ENCODE data around the gene EXOC4.

Gene EXOC4

GRCh38 chr7:133921635-133922182, 668.8 kb downstream of the EXOC4 start:
- TF ChIP-seq, protein P1, sequence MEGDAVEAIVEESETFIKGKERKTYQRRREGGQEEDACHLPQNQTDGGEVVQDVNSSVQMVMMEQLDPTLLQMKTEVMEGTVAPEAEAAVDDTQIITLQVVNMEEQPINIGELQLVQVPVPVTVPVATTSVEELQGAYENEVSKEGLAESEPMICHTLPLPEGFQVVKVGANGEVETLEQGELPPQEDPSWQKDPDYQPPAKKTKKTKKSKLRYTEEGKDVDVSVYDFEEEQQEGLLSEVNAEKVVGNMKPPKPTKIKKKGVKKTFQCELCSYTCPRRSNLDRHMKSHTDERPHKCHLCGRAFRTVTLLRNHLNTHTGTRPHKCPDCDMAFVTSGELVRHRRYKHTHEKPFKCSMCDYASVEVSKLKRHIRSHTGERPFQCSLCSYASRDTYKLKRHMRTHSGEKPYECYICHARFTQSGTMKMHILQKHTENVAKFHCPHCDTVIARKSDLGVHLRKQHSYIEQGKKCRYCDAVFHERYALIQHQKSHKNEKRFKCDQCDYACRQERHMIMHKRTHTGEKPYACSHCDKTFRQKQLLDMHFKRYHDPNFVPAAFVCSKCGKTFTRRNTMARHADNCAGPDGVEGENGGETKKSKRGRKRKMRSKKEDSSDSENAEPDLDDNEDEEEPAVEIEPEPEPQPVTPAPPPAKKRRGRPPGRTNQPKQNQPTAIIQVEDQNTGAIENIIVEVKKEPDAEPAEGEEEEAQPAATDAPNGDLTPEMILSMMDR (IDR thresholded peaks at IDR 0.05; ENCODE audit: low read length, missing control alignments): no peak
- H3K4me3 ChIP-seq (replicated peaks; ENCODE audit: low read depth, low read length): no peak overlapping the region
- DNase-seq (ENCODE audit: low read depth): no peak

- H3K4me3 ChIP-seq (replicated peaks; ENCODE audit: low read depth, low read length): no peak overlapping the region
- TF ChIP-seq, protein P1 (IDR thresholded peaks at IDR 0.05; ENCODE audit: low read length, missing control alignments): no peak
- DNase-seq (ENCODE audit: low read depth): no peak
Measured at GRCh38 chr7:133923974-133924373, 671.1 kb downstream of the EXOC4 start.

DNA sequence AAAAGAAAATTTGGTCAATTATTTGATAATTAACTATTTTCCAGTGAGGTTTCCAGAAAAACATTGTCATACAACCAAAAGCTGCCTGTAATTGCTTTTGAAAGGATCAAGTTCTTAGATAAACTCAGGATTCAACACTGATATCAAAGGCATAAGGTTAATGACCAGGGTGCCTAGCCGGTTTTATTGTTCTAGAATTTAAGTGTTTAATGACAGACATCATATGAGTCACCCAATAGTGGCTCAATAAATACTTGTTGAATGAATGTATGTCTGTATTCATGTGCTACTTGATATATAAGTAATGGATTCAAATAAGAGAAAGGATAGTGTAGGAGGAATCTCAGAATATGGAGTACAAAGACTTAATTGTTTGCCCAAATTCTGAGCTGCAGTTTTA, 678.2 kb downstream of the EXOC4 start:
- TF ChIP-seq, protein P1 (IDR thresholded peaks at IDR 0.05; ENCODE audit: low read length, missing control alignments): no peak
- no peak overlapping the region for H3K4me3 ChIP-seq (replicated peaks; ENCODE audit: low read depth, low read length)
- no peak for DNase-seq (ENCODE audit: low read depth)

- TF ChIP-seq, protein P1 (IDR thresholded peaks at IDR 0.05; ENCODE audit: low read length, missing control alignments): no peak
- no peak overlapping the region for H3K4me3 ChIP-seq (replicated peaks; ENCODE audit: low read depth, low read length)
- peak; percentile 7 for DNase-seq (ENCODE audit: low read depth)
Measured at GRCh38 chr7:133932591-133932990, 679.7 kb downstream of the EXOC4 start.

DNA sequence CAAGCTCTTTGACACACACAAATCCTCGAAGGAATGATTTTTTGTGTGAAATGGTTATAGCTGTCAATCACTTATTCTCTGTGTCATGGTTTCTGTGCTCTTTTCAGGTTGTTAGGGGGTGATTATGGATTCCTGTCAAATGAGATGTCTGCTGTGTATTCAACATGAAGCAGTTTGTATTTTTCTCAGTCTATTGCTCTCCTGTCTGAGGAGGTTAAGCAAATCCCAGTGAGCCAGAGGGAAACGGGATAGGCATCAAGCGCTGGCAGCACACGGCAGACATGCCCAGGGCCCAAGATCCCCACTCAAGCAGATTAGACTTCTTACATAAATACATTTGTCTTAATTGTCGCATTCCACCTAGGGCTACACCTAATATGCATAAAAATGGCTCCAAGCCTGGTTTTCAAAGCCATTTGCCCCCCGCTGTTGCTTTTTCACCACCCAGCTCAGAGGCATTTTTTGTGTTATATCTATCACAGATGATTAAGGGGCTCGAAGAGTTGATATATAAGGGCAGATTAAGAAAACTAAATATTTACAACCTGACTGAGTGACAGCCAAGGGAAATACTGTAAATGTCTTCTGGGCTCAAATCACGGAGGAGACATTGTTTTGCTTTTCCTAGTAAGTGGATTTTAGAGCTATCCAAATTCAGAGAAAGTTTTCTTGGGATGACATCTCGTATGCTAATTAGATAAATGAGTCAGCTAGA, 681.5 kb downstream of the EXOC4 start:
- DNase-seq (ENCODE audit: low read depth): no peak
- no peak overlapping the region for H3K4me3 ChIP-seq (replicated peaks; ENCODE audit: low read depth, low read length)
- TF ChIP-seq, protein P1 (IDR thresholded peaks at IDR 0.05; ENCODE audit: low read length, missing control alignments): no peak

DNA sequence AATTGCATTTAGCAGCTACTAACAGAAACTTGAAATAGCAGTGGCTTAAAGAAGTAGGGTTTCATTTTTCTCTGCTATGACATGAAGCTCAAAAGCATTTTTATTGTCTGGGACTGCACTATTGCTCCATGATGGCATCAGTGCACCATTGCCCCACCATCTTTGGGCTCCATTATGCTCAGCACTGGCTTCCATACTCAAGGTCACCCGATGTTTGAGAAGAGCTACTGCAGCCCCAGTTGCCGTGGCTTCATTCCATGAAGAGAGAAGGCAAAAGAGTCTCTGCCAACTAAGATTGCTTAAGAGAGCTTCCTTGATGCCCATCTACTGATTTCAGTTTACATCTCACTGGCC, 682.1 kb downstream of the EXOC4 start:
- DNase-seq (ENCODE audit: low read depth): no peak
- H3K4me3 ChIP-seq (replicated peaks; ENCODE audit: low read depth, low read length): no peak overlapping the region

More for the DNA sequence above, 682.1 kb downstream of the EXOC4 start:
- TF ChIP-seq, protein P1 (IDR thresholded peaks at IDR 0.05; ENCODE audit: low read length, missing control alignments): no peak
